HUES6 (cell line): ENCODE results near the gene MYBPH.

Experiments used
- H3K27ac ChIP-seq: 2 replicates; pipeline ENCODE4 v1.7.0; 2013; ENCODE audit warnings: low read depth, mild to moderate bottlenecking, low read length, inconsistent platforms
- H3K27me3 ChIP-seq: 2 replicates; pipeline ENCODE4 v1.6.1; 2013; ENCODE audit warnings: low read length; ENCODE audit not compliant: control insufficient read depth, insufficient read depth
- H3K36me3 ChIP-seq: 2 replicates; pipeline ENCODE4 v1.6.1; 2013; ENCODE audit warnings: low read length; ENCODE audit not compliant: control insufficient read depth, insufficient read depth
- H3K4me1 ChIP-seq: 2 replicates; pipeline ENCODE4 v1.6.1; 2013; ENCODE audit warnings: low read length; ENCODE audit not compliant: control insufficient read depth, insufficient read depth
- H3K4me3 ChIP-seq: 2 replicates; pipeline ENCODE4 v1.5.1; 2013; ENCODE audit warnings: low read depth, low read length
- H3K9ac ChIP-seq: one replicate; pipeline ENCODE4 v1.6.1; 2013; ENCODE audit warnings: mild to moderate bottlenecking, low read length
- H3K9me3 ChIP-seq: 2 replicates; pipeline ENCODE4 v1.6.1; 2013; ENCODE audit warnings: low read depth, low read length; ENCODE audit not compliant: control insufficient read depth, insufficient read depth

MYBPH gene

GRCh38 chr1:203186446-203187303, 11.0 kb upstream of the MYBPH start, which contains the start of gene CHI3L1:
CHI3L1 (minus strand) TSS chr1:203186704; CDS start chr1:203186623, 81 bp downstream.
- no peaks in the 10 kb centered on the region for H3K36me3 ChIP-seq
- no peak within 1 kb of the TSS for H3K9ac ChIP-seq
- H3K4me1 ChIP-seq, result peaks cover 29% of the 10 kb centered on the region
- H3K27me3 ChIP-seq, result no peaks in the 10 kb centered on the region
- no peak within 1 kb of the TSS for H3K4me3 ChIP-seq
- no peak within 1 kb of the TSS for H3K27ac ChIP-seq
- H3K9me3 ChIP-seq, result no peaks in the 10 kb centered on the region

DNA sequence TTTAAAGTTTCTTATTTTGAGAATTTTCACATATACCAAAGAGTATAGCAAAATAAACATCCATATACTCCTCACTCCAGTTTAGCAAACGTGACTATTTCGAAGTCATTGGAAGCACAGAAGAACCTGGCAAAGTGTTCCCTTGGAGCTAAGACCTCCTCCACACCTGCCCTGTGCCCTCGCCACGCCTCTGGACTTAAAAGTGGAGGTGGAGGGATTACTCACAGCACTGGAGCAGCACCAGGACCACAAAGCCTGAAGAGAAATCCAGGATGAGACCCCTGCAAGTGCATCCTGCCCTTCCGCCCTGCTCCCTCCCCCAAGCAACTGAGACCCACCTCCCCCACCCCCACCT, 10.4 kb upstream of the MYBPH start:
- no peak overlapping the region for H3K27ac ChIP-seq
- no peak overlapping the region for H3K9ac ChIP-seq
- peaks cover 29% of the 10 kb centered on the region for H3K4me1 ChIP-seq
- H3K27me3 ChIP-seq, result no peaks in the 10 kb centered on the region
- no peaks in the 10 kb centered on the region for H3K9me3 ChIP-seq
- no peak overlapping the region for H3K4me3 ChIP-seq
- no peaks in the 10 kb centered on the region for H3K36me3 ChIP-seq

- no peak overlapping the region for H3K9ac ChIP-seq
- no peak overlapping the region for H3K4me3 ChIP-seq
- no peaks in the 10 kb centered on the region for H3K27me3 ChIP-seq
- peaks cover 29% of the 10 kb centered on the region for H3K4me1 ChIP-seq
- H3K27ac ChIP-seq, result no peak overlapping the region
- H3K9me3 ChIP-seq, result no peaks in the 10 kb centered on the region
- no peaks in the 10 kb centered on the region for H3K36me3 ChIP-seq
Measured at GRCh38 chr1:203185585-203185984, 10.0 kb upstream of the MYBPH start.

DNA sequence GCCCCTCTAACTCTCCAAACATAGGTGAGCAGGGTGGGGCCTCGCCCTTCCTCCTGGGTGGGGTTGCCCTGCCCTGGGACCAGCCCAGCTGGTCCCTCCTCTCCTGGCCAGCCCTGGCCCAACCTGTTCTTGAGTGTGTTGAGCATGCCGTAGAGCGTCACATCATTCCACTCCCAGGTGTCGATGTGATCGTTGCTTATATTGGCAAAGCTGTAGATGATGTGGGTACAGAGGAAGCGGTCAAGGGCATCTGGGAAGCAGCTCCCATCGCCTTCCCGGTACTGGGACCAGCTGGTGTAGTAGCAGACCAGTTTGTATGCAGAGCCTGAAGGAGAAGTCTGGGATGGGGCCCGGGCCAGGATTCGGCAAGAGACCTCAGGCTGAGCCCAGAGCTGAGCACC, 9.4 kb upstream of the MYBPH start:
- H3K4me3 ChIP-seq, result no peak overlapping the region
- no peaks in the 10 kb centered on the region for H3K27me3 ChIP-seq
- peaks cover 29% of the 10 kb centered on the region for H3K4me1 ChIP-seq
- no peaks in the 10 kb centered on the region for H3K36me3 ChIP-seq
- H3K9me3 ChIP-seq, result no peaks in the 10 kb centered on the region
- H3K27ac ChIP-seq, result no peak overlapping the region
- no peak overlapping the region for H3K9ac ChIP-seq

- H3K4me3 ChIP-seq, result no peak overlapping the region
- H3K27ac ChIP-seq, result no peak overlapping the region
- H3K9me3 ChIP-seq, result no peaks in the 10 kb centered on the region
- peaks cover 31% of the 10 kb centered on the region for H3K4me1 ChIP-seq
- H3K27me3 ChIP-seq, result no peaks in the 10 kb centered on the region
- H3K36me3 ChIP-seq, result no peaks in the 10 kb centered on the region
- no peak overlapping the region for H3K9ac ChIP-seq
Measured at GRCh38 chr1:203184467-203184866, 8.8 kb upstream of the MYBPH start.

DNA sequence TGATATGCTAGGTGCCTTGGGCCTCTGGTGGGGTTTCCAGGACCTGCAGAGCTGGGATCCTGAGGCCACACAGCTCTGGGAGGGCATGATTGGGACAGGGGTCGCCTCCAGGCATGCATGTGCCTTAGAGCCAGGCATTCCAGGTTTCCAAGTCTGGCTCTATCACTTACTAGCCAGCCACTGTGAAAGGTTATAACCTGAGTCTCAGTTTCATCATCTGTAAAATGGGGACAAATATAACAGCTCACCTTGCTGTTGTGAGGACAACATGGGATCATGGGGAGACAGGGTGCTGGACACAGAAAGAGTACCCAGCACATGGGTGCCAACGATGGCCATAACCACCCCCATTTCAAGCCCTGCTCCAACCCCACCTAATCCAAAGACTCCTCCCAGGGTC, 8.2 kb upstream of the MYBPH start:
- no peaks in the 10 kb centered on the region for H3K27me3 ChIP-seq
- no peak overlapping the region for H3K4me3 ChIP-seq
- H3K27ac ChIP-seq, result no peak overlapping the region
- no peak overlapping the region for H3K9ac ChIP-seq
- no peaks in the 10 kb centered on the region for H3K9me3 ChIP-seq
- H3K4me1 ChIP-seq, result peaks cover 38% of the 10 kb centered on the region
- no peaks in the 10 kb centered on the region for H3K36me3 ChIP-seq

GRCh38 chr1:203182387-203182953, 6.8 kb upstream of the MYBPH start:
- Histone ChIP-seq H3K27ac (no peak overlapping the region), H3K9me3 (no peaks in the 10 kb centered on the region), H3K4me1 (peaks cover 46% of the 10 kb centered on the region), H3K4me3 (no peak overlapping the region), H3K27me3 (no peaks in the 10 kb centered on the region), H3K9ac (no peak overlapping the region), H3K36me3 (no peaks in the 10 kb centered on the region)

- Histone ChIP-seq H3K27me3 (no peaks in the 10 kb centered on the region), H3K27ac (no peak overlapping the region), H3K4me1 (peaks cover 46% of the 10 kb centered on the region), H3K4me3 (no peak overlapping the region), H3K36me3 (no peaks in the 10 kb centered on the region), H3K9me3 (no peaks in the 10 kb centered on the region), H3K9ac (no peak overlapping the region)
Measured at GRCh38 chr1:203181586-203182386, 6.2 kb upstream of the MYBPH start.

DNA sequence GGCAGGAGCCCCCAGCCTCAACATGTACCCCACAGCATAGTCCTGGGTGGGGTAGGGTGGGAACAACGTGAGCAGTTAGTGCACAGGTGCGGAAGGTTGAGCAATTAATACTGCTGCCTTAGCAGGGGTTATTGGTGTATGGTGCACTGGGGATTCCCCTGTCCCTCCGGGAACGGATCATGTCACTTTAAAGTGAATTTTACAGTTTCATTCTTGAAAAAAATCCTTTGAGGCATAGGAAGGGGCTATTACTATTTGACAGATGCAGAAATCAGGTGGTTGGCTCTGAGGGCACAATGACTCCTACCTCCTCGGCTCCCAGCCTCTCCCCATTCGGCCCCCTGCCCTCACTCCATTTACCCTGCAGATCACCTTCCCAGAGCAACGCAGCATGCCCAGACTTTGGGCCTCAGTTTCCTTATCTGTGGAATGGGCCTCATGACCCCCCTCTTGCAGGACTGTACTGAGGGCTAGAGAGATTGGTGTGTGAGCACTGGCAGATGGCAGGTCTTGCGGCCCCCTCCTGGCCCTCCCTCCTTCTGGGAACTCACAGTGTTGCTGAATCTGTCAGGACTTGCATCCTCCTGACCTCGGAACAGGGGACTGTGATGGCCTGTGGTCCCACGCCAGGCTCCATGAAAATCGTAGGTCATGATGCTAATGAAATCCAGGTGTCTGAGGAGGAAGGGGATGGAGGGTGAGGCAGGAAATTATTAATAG, 5.1 kb upstream of the MYBPH start:
- H3K36me3 ChIP-seq, result no peaks in the 10 kb centered on the region
- no peaks in the 10 kb centered on the region for H3K27me3 ChIP-seq
- H3K4me3 ChIP-seq, result no peak overlapping the region
- H3K27ac ChIP-seq, result no peak overlapping the region
- no peaks in the 10 kb centered on the region for H3K9me3 ChIP-seq
- no peak overlapping the region for H3K9ac ChIP-seq
- H3K4me1 ChIP-seq, result peaks cover 42% of the 10 kb centered on the region

DNA sequence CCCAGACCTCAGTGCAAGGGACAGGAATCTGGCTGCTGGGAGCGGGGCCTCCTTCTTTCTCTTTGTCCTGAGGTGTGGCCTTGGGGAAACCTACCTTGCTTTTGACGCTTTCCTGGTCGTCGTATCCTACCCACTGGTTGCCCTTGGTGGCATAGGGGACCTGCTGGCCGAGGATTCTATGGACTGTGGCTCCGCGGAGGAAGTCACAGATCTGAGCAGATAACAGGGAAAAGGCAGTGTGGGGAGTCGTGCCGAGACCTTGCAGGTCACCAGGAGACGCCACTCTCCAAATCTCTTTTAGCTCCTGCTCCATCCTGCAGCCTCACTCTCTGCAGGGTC, 4.0 kb upstream of the MYBPH start:
- H3K9ac ChIP-seq, result no peak overlapping the region
- no peaks in the 10 kb centered on the region for H3K36me3 ChIP-seq
- H3K4me3 ChIP-seq, result no peak overlapping the region
- peaks cover 34% of the 10 kb centered on the region for H3K4me1 ChIP-seq
- H3K27me3 ChIP-seq, result no peaks in the 10 kb centered on the region
- no peak overlapping the region for H3K27ac ChIP-seq
- H3K9me3 ChIP-seq, result no peaks in the 10 kb centered on the region
